HG02943 (cell line): ENCODE results near the gene ASL.
A peak's percentile ranks its signal among the peaks of the same experiment; 100 is the strongest.
"Not testable (repeated sequence)": the region's sequence is repeated elsewhere in the genome, so short reads cannot be mapped to it uniquely, and the experiment has no call there.

Experiments used
- ATAC-seq: cut with Tn5 transposase; IDR thresholded peaks from one replicate; pipeline ENCODE4 v1.9.1; 2021; ENCODE audit warnings: mild to moderate bottlenecking, low read depth, moderate library complexity; ENCODE audit not compliant: unreplicated experiment

ASL gene

GRCh38 chr7:66075590-66076461, at the start of gene ASL:
TSS of gene ASL (plus strand) at chr7:66075819. CDS start at chr7:66076082, 263 bp downstream.
- peak; percentile 94 for ATAC-seq

GRCh38 chr7:66028342-66028741, 47.3 kb upstream of the ASL start:
- not testable (repeated sequence) for ATAC-seq

- no peak for ATAC-seq
Measured at GRCh38 chr7:66033471-66034385, 41.9 kb upstream of the ASL start.

- ATAC-seq = not testable (repeated sequence)
Measured at GRCh38 chr7:66034436-66035010, 41.1 kb upstream of the ASL start.

GRCh38 chr7:66036382-66036781, 39.2 kb upstream of the ASL start:
- no peak for ATAC-seq

- ATAC-seq = no peak
Measured at GRCh38 chr7:66036788-66037187, 38.8 kb upstream of the ASL start.

GRCh38 chr7:66039094-66039670, 36.4 kb upstream of the ASL start:
- no peak for ATAC-seq

GRCh38 chr7:66043681-66044497, 31.7 kb upstream of the ASL start:
- ATAC-seq = no peak

- not testable (repeated sequence) for ATAC-seq
Measured at GRCh38 chr7:66044498-66044854, 31.1 kb upstream of the ASL start.

GRCh38 chr7:66047426-66047825, 28.2 kb upstream of the ASL start:
- ATAC-seq = no peak

GRCh38 chr7:66049886-66050285, 25.7 kb upstream of the ASL start:
- not testable (repeated sequence) for ATAC-seq

GRCh38 chr7:66050337-66050957, 25.2 kb upstream of the ASL start:
- ATAC-seq = no peak

GRCh38 chr7:66050990-66051448, 24.6 kb upstream of the ASL start:
- ATAC-seq = no peak

GRCh38 chr7:66052447-66052846, 23.2 kb upstream of the ASL start:
- no peak for ATAC-seq

GRCh38 chr7:66054063-66054462, 21.6 kb upstream of the ASL start:
- no peak for ATAC-seq

GRCh38 chr7:66055321-66055956, 20.2 kb upstream of the ASL start:
- peak; percentile 72 for ATAC-seq

GRCh38 chr7:66060796-66061195, 14.8 kb upstream of the ASL start:
- ATAC-seq = no peak

- no peak for ATAC-seq
Measured at GRCh38 chr7:66069732-66070131, 5.9 kb upstream of the ASL start.

- ATAC-seq = no peak
Measured at GRCh38 chr7:66070222-66070621, 5.4 kb upstream of the ASL start.
